IPS-15b (cell line): Measurements from ENCODE around the gene FGD3.
A peak's percentile ranks its signal among the peaks of the same experiment; 100 is the strongest.
"Not testable (repeated sequence)": the region's sequence is repeated elsewhere in the genome, so short reads cannot be mapped to it uniquely, and the experiment has no call there.

ENCODE experiments used
- H3K27me3 ChIP-seq: one replicate; pipeline ENCODE4 v1.6.1; 2013; ENCODE audit warnings: low read length; ENCODE audit not compliant: control insufficient read depth, insufficient read depth
- H3K36me3 ChIP-seq: one replicate; pipeline ENCODE4 v1.6.1; 2013; ENCODE audit warnings: low read length; ENCODE audit not compliant: control insufficient read depth, insufficient read depth
- H3K4me1 ChIP-seq: one replicate; pipeline ENCODE4 v1.6.1; 2013; ENCODE audit warnings: mild to moderate bottlenecking, low read length; ENCODE audit not compliant: control insufficient read depth, insufficient read depth
- H3K4me3 ChIP-seq: one replicate; pipeline ENCODE4 v1.5.1; 2013; ENCODE audit warnings: low read depth, low read length
- H3K9ac ChIP-seq: one replicate; pipeline ENCODE4 v1.6.1; 2013; ENCODE audit warnings: low read depth, mild to moderate bottlenecking, low read length
- H3K9me3 ChIP-seq: one replicate; pipeline ENCODE4 v1.6.1; 2013; ENCODE audit warnings: mild to moderate bottlenecking, low read length; ENCODE audit not compliant: control insufficient read depth, insufficient read depth

FGD3 gene

GRCh38 chr9:93007529-93008058 lies 60.3 kb downstream of the FGD3 start:
- no peaks in the 10 kb centered on the region for H3K36me3 ChIP-seq
- H3K4me1 ChIP-seq: peaks cover 3% of the 10 kb centered on the region
- no peak overlapping the region for H3K9ac ChIP-seq
- H3K4me3 ChIP-seq: no peak overlapping the region
- no peaks in the 10 kb centered on the region for H3K27me3 ChIP-seq
- no peaks in the 10 kb centered on the region for H3K9me3 ChIP-seq

DNA sequence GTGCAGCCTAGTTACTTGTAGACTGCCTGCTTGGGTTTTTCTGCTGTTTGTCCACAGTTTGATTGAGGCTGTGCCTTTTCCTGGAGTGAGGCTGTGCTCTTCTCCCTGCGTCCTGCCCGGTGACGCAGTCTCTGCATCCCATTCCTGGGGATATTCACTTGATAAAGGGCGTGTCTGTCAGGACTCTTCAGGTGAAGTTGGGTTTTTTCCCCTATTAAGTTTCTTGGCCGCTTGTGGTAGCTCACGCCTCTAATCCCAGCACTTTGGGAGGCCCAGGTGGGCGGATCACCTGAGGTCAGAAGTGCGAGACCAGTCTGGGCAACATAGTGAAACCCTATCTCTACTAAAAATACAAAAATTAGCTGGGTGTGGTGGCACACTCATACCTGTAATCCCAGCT lies 61.1 kb downstream of the FGD3 start:
- no peak overlapping the region for H3K9ac ChIP-seq
- H3K9me3 ChIP-seq: no peaks in the 10 kb centered on the region
- no peaks in the 10 kb centered on the region for H3K36me3 ChIP-seq

GRCh38 chr9:93009337-93010015 lies 62.2 kb downstream of the FGD3 start:
- H3K9ac ChIP-seq: no peak overlapping the region
- H3K4me3 ChIP-seq: no peak overlapping the region
- no peaks in the 10 kb centered on the region for H3K27me3 ChIP-seq
- no peaks in the 10 kb centered on the region for H3K9me3 ChIP-seq
- H3K4me1 ChIP-seq: peaks cover 4% of the 10 kb centered on the region
- H3K36me3 ChIP-seq: no peaks in the 10 kb centered on the region

More for the DNA sequence above, 61.1 kb downstream of the FGD3 start:
- no peak overlapping the region for H3K4me3 ChIP-seq
- peaks cover 2% of the 10 kb centered on the region for H3K4me1 ChIP-seq
- H3K27me3 ChIP-seq: no peaks in the 10 kb centered on the region

DNA sequence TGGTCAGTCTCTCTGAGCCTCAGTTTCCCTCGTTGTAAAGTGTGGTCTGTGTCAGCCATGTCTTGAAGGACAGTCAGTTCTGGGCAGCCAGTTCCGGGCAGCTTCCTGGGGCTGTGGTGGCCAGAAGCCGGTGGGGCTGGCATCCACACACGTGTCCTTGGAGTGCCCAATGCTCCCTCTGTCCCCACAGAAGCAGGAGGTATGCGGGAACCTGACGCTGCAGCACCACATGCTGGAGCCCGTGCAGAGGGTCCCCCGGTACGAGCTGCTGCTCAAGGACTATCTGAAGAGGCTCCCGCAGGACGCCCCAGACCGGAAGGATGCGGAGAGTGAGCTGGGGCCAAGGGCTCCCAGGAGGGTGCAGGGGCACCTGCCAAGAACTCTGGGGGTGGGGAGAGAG lies 62.7 kb downstream of the FGD3 start:
- Histone ChIP-seq H3K4me1 (peaks cover 4% of the 10 kb centered on the region), H3K4me3 (no peak overlapping the region), H3K9ac (no peak overlapping the region), H3K36me3 (no peaks in the 10 kb centered on the region), H3K9me3 (no peaks in the 10 kb centered on the region), H3K27me3 (no peaks in the 10 kb centered on the region)

DNA sequence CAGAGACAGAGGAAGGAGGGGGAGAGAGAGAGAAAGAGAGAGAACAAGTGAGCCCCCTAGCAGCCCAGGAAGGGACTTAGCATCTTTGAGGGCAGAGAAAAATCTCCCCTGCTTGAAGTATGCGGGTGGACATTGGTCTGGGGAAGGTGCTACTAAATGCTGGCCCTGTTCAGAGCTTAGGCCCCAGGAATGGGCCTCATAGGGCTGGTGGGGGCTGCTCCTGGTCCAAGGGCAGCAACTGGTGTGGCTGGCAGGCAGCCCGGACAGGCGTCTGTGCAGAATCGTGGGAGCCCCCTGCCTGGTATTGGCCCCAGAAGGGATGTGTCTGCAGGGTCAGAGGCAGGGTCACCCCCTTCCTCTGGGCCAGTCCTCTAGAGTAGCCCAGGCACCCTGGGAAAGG lies 63.4 kb downstream of the FGD3 start:
- no peaks in the 10 kb centered on the region for H3K27me3 ChIP-seq
- peaks cover 4% of the 10 kb centered on the region for H3K4me1 ChIP-seq
- no peaks in the 10 kb centered on the region for H3K9me3 ChIP-seq
- H3K36me3 ChIP-seq: no peaks in the 10 kb centered on the region
- no peak overlapping the region for H3K4me3 ChIP-seq
- H3K9ac ChIP-seq: peak overlapping the region; percentile 24

GRCh38 chr9:93011114-93011513 lies 63.8 kb downstream of the FGD3 start:
- no peaks in the 10 kb centered on the region for H3K27me3 ChIP-seq

DNA sequence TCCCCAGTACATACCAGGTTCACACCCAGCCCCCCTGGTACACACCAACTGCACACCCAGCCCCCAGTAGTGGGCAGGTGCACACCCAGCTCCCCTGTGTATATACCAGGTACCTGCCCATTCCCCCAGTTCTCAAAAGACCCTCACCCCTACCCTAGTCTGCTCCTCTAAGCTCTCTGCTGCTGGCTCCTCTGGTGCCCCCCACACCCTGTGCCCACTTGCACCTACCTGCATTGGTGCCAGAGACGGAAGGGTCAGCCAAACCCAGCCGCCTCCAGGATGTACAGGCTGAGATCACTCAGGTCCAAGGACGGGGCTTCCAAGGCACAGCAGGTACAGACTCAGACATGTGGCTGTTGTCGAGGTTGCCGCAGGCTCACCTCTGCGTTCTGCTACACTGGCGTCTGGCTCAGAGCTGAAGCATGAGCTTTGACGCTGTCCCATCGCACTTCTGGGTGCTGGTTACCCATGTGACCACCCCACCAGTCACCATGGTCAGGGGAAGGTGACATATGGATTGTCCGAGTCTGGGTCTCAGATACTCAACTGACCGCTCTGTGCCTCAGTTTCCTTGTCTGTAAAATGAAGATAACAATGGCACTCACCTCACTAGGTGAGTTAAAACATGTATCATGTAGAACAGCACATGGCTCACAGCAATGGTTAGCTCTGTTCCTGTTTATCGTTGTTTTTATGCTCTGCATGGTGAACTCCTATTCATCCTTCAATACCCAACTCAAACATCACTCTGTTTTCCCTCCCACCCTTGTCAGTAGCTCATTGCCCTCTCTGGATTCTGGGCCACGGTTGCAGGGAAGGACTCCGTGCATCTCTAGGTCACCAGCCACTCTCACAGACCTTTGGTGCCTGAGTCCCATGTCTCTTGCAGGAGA lies 65.9 kb downstream of the FGD3 start:
- no peak overlapping the region for H3K9ac ChIP-seq
- H3K4me3 ChIP-seq: no peak overlapping the region
- H3K36me3 ChIP-seq: no peaks in the 10 kb centered on the region
- H3K4me1 ChIP-seq: peaks cover 4% of the 10 kb centered on the region
- H3K27me3 ChIP-seq: no peaks in the 10 kb centered on the region
- no peaks in the 10 kb centered on the region for H3K9me3 ChIP-seq

More at GRCh38 chr9:93011114-93011513, 63.8 kb downstream of the FGD3 start:
- H3K36me3 ChIP-seq: no peaks in the 10 kb centered on the region
- no peak overlapping the region for H3K4me3 ChIP-seq
- H3K9ac ChIP-seq: peak overlapping the region; percentile 24
- H3K9me3 ChIP-seq: no peaks in the 10 kb centered on the region
- peaks cover 4% of the 10 kb centered on the region for H3K4me1 ChIP-seq

DNA sequence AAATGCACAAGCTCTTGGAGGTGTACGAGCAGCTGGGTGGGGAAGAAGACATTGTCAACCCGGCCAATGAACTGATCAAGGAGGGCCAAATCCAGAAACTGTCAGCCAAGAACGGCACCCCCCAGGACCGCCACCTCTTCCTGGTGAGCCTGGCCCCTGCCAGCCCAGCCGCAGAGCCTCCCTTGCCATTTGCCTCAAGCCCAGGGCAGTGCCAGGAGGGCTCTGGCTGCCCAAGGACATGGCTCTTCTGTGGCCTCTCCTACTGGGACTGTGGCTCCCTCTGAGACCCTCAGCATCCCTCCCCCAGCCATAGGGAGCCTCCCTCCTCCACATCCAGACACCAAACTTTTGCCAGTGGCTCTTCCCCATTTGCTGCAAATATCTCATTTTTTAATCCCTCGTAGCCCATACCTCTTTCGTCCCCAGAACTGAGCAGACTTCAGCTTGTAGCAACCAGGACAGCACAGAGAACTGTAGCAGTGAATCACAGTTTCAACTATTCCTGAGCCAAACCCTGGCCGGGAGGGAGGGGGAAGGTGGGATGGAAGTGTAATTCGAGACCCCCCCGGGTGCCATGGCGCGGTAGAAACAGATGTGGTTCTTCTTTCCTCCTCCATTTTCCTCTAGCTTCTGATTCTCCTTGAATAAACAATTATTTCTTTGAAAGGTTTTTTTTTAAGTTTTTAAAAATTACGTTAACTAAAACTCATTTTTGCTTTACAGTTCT lies 66.7 kb downstream of the FGD3 start:
- no peaks in the 10 kb centered on the region for H3K36me3 ChIP-seq
- H3K4me3 ChIP-seq: no peak overlapping the region
- H3K9me3 ChIP-seq: no peaks in the 10 kb centered on the region
- no peaks in the 10 kb centered on the region for H3K27me3 ChIP-seq
- H3K4me1 ChIP-seq: peaks cover 4% of the 10 kb centered on the region
- H3K9ac ChIP-seq: no peak overlapping the region

- H3K36me3 ChIP-seq, H3K9ac ChIP-seq, H3K27me3 ChIP-seq, H3K4me1 ChIP-seq, H3K4me3 ChIP-seq, H3K9me3 ChIP-seq: not testable (repeated sequence)
Observed at GRCh38 chr9:93015190-93015589, 67.9 kb downstream of the FGD3 start.

DNA sequence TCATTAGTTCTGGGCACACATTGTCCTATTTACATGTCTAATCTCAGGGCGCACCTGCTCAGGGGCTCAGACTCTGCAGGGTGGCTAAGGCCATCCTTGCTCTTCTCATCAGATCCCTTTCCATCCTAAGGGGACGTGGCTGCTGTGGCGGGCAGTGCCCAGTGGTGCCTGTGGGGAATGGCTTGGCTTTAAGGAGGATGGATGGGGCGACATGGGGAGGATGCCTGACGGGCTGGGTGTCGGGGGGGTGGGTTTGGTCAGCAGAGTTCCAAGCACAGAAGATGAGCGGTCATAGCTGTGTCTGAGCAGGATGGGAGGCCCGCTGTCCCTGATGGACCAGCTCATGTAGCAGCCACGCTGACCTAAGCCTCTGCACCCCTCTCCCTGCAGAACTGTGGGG lies 70.3 kb downstream of the FGD3 start:
- H3K4me3 ChIP-seq: no peak overlapping the region
- H3K9me3 ChIP-seq: no peaks in the 10 kb centered on the region
- no peaks in the 10 kb centered on the region for H3K27me3 ChIP-seq
- H3K36me3 ChIP-seq: no peaks in the 10 kb centered on the region
- H3K4me1 ChIP-seq: peaks cover 4% of the 10 kb centered on the region
- no peak overlapping the region for H3K9ac ChIP-seq

GRCh38 chr9:93020151-93020550 lies 72.8 kb downstream of the FGD3 start:
- Histone ChIP-seq H3K9ac (no peak overlapping the region), H3K4me3 (no peak overlapping the region), H3K27me3 (no peaks in the 10 kb centered on the region), H3K36me3 (no peaks in the 10 kb centered on the region), H3K9me3 (no peaks in the 10 kb centered on the region), H3K4me1 (no peaks in the 10 kb centered on the region)
